Tibial nerve (tissue), 4 donors: ENCODE results near the gene TOMM20. TPM values are rescaled to one million over a fixed set of nuclear protein-coding genes. Genes with fewer than 3 reads are reported as not detected.

ENCODE experiments used
- DNase-seq, 2 donors: peaks; one replicate each; pipeline ENCODE4 v3.0.0-alpha.2; 2019; ENCODE audit warnings: low spot score in 2 of 2
- H3K27ac ChIP-seq, 4 donors: fragments of 200-600 bp; sonication (generic) in 3 of 4; one replicate each; pipeline ENCODE4 v1.5.1; 2017 to 2019; ENCODE audit warnings: mild to moderate bottlenecking in 1 of 4
- H3K27me3 ChIP-seq, 2 donors: fragments of 200-600 bp; sonication (generic) in 1 of 2; one replicate each; pipeline versions ENCODE4 v1.5.1 to v1.6.0; 2017 to 2019
- H3K36me3 ChIP-seq, 3 donors: fragments of 200-600 bp; sonication (generic); one replicate each; pipeline ENCODE4 v1.5.1; 2018 to 2019
- H3K4me1 ChIP-seq, 4 donors: fragments of 200-600 bp; sonication (generic) in 3 of 4; one replicate each; pipeline ENCODE4 v1.5.1; 2017 to 2019
- H3K4me3 ChIP-seq, 4 donors: fragments of 200-600 bp; sonication (generic) in 3 of 4; one replicate each; pipeline ENCODE4 v1.5.1; 2017 to 2019; ENCODE audit warnings: mild to moderate bottlenecking in 1 of 4, moderate library complexity in 1 of 4
- H3K9me3 ChIP-seq, 4 donors: fragments of 200-600 bp; sonication (generic) in 3 of 4; one replicate each; pipeline ENCODE4 v1.5.1; 2017 to 2019
- EP300 ChIP-seq, 2 donors: sonication (generic); formaldehyde crosslinking; IDR thresholded peaks; one replicate each; pipeline ENCODE4 v1.6.1; 2017; ENCODE audit warnings: antibody characterized with exemption in 2 of 2, mild to moderate bottlenecking in 1 of 2
- POLR2A ChIP-seq, 2 donors: fragments of 450-650 bp; IDR thresholded peaks; one replicate each; pipeline ENCODE4 v1.6.1; 2017; ENCODE audit warnings: antibody characterized with exemption in 2 of 2, mild to moderate bottlenecking in 2 of 2, moderate library complexity in 2 of 2
- WGBS, 2 donors: methylation state at CpG; one replicate each; pipeline ENCODE4 v1.1.5; 2018; 5-methylcytosine and 5-hydroxymethylcytosine counted together
- total RNA-seq, 4 donors: library from RNA; depleted of rRNA; stranded (reverse); fragments of >200 nt; gene quantifications; one replicate each; pipeline ENCODE4 v1.1.0, GENCODE V29; 2016
- TF ChIP-seq, protein P1 (sequence below), 5 experiments: fragments of 200-600 bp in 3 of 5; fragments of 450-650 bp in 2 of 5; sonication (generic) in 3 of 5; IDR thresholded peaks; one replicate each; pipeline ENCODE4 v1.5.1; 2016 to 2019; ENCODE audit warnings: antibody characterized with exemption in 5 of 5, mild to moderate bottlenecking in 3 of 5, moderate library complexity in 2 of 5

The TOMM20 gene
- total RNA-seq, 4 donors from 2014 or later: 57.6 to 105 (median 83.1) TPM

DNA sequence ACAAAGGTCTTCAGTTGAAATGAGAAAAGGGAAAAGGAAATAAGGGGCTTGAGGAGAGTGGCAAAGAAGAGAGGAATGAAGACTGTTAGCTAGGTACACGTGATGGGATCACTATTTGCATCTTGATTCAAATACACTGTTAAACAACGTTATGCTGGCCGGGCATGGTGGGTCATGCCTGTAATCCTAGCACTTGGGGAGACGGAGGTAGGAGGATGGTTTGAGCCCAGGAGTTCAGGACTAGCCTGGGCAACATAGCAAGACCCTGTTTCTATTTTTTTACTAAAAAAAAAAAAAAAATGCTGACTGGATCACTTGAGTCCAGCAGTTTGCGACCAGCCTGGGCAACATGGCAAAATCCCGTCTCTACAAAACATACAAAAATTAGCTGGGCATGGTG lies 30.0 kb upstream of the TOMM20 start:
- TF ChIP-seq POLR2A (IDR thresholded peaks at IDR 0.05): no peak
- TF ChIP-seq, protein P1, sequence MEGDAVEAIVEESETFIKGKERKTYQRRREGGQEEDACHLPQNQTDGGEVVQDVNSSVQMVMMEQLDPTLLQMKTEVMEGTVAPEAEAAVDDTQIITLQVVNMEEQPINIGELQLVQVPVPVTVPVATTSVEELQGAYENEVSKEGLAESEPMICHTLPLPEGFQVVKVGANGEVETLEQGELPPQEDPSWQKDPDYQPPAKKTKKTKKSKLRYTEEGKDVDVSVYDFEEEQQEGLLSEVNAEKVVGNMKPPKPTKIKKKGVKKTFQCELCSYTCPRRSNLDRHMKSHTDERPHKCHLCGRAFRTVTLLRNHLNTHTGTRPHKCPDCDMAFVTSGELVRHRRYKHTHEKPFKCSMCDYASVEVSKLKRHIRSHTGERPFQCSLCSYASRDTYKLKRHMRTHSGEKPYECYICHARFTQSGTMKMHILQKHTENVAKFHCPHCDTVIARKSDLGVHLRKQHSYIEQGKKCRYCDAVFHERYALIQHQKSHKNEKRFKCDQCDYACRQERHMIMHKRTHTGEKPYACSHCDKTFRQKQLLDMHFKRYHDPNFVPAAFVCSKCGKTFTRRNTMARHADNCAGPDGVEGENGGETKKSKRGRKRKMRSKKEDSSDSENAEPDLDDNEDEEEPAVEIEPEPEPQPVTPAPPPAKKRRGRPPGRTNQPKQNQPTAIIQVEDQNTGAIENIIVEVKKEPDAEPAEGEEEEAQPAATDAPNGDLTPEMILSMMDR (IDR thresholded peaks at IDR 0.05): no peak
- no peak for TF ChIP-seq EP300 (IDR thresholded peaks at IDR 0.05)
- H3K27ac ChIP-seq: no peak overlapping the region
- H3K4me1 ChIP-seq: peaks cover 0 to 48% (median 6%) of the 10 kb centered on the region in 4 donors
- no peak for DNase-seq
- H3K9me3 ChIP-seq: no peaks in the 10 kb centered on the region
- no peaks in the 10 kb centered on the region for H3K27me3 ChIP-seq
- 94 to 97% methylated on average over 6 of the region's 6 CpGs for WGBS, 2 donors
- H3K36me3 ChIP-seq: peaks cover 0 to 49% (median 2%) of the 10 kb centered on the region in 3 donors
- H3K4me3 ChIP-seq: no peak overlapping the region

GRCh38 chr1:235157150-235157549 lies 28.5 kb upstream of the TOMM20 start:
- 92% methylated on average over 4 of the region's 4 CpGs for WGBS, 2 donors
- no peak for DNase-seq
- Histone ChIP-seq H3K27ac (no peak overlapping the region), H3K27me3 (no peaks in the 10 kb centered on the region), H3K4me3 (no peak overlapping the region), H3K9me3 (no peaks in the 10 kb centered on the region), H3K4me1 (peaks cover 0 to 48% (median 6%) of the 10 kb centered on the region in 4 donors), H3K36me3 (peaks cover 3 to 64% (median 7%) of the 10 kb centered on the region in 3 donors)
- TF ChIP-seq EP300 (IDR thresholded peaks at IDR 0.05) (no peak), POLR2A (IDR thresholded peaks at IDR 0.05) (no peak)
- TF ChIP-seq, protein P1 (IDR thresholded peaks at IDR 0.05): no peak

DNA sequence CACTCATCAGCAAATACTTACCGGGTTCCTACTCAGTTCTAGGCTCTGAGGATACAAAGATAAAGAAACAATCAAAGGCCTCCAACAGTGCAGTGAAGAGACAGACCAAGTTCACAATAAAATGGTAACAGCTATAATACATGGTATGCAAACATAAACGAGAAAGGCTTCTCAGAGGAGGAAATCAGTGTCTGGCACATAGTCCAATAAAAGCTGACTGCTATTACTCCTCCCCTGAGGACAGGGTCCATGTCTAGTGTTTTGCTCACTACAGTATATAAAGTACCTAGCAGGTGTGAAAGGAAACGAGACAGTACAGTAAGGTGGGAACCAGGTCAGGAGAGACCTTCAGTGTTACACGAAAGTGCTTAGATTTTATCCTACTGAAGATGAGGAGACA lies 28.1 kb upstream of the TOMM20 start:
- peaks cover 0 to 48% (median 5%) of the 10 kb centered on the region in 4 donors for H3K4me1 ChIP-seq
- peaks cover 3 to 68% (median 8%) of the 10 kb centered on the region in 3 donors for H3K36me3 ChIP-seq
- no peak overlapping the region for H3K4me3 ChIP-seq
- H3K9me3 ChIP-seq: no peaks in the 10 kb centered on the region
- H3K27ac ChIP-seq: no peak overlapping the region
- DNase-seq: no peak
- TF ChIP-seq, protein P1 (IDR thresholded peaks at IDR 0.05): no peak
- TF ChIP-seq EP300 (IDR thresholded peaks at IDR 0.05) (no peak), POLR2A (IDR thresholded peaks at IDR 0.05) (no peak)
- H3K27me3 ChIP-seq: no peaks in the 10 kb centered on the region
- WGBS, 2 donors: 85 to 87% methylated on average over 4 of the region's 4 CpGs

DNA sequence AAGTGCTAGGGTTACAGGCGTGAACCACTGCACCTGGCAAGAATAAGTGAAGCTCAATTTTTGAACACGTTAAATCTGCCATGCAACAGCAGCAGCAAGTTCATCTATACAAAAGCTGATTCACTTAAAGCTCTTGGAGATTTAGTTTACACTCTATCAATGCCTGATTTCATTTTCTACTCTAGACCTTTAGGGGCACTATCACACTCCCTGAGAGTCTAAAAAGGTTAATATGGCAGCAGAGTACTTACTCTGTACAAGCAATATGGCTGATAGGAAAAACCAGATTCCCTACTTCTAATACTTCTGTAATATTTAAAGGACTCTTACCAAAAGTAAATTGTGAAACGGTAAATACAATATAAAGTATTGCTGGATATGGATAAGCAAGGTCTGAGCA lies 27.6 kb upstream of the TOMM20 start:
- Histone ChIP-seq H3K27ac (no peak overlapping the region), H3K4me3 (no peak overlapping the region), H3K27me3 (no peaks in the 10 kb centered on the region), H3K36me3 (peaks cover 3 to 73% (median 12%) of the 10 kb centered on the region in 3 donors), H3K9me3 (no peaks in the 10 kb centered on the region), H3K4me1 (peaks cover 0 to 48% (median 4%) of the 10 kb centered on the region in 4 donors)
- no peak for DNase-seq
- TF ChIP-seq, protein P1 (IDR thresholded peaks at IDR 0.05): no peak
- TF ChIP-seq EP300 (IDR thresholded peaks at IDR 0.05) (no peak), POLR2A (IDR thresholded peaks at IDR 0.05) (no peak)
- WGBS, 2 donors: 90 to 94% methylated on average over 3 of the region's 3 CpGs

GRCh38 chr1:235152235-235152634 lies 23.6 kb upstream of the TOMM20 start:
- TF ChIP-seq POLR2A (IDR thresholded peaks at IDR 0.05) (no peak), EP300 (IDR thresholded peaks at IDR 0.05) (no peak)
- TF ChIP-seq, protein P1 (IDR thresholded peaks at IDR 0.05): no peak
- Histone ChIP-seq H3K9me3 (no peaks in the 10 kb centered on the region), H3K4me1 (peaks cover 0 to 19% (median 3%) of the 10 kb centered on the region in 4 donors), H3K4me3 (no peak overlapping the region), H3K27ac (no peak overlapping the region), H3K36me3 (peaks cover 3 to 96% (median 27%) of the 10 kb centered on the region in 3 donors), H3K27me3 (no peaks in the 10 kb centered on the region)
- DNase-seq: no peak
